Measurements from ENCODE around the gene CSNK1D.

Gene CSNK1D

GRCh38 chr17:82226809-82227628, 46.5 kb downstream of the CSNK1D start:
- DNase-seq: no peak

DNA sequence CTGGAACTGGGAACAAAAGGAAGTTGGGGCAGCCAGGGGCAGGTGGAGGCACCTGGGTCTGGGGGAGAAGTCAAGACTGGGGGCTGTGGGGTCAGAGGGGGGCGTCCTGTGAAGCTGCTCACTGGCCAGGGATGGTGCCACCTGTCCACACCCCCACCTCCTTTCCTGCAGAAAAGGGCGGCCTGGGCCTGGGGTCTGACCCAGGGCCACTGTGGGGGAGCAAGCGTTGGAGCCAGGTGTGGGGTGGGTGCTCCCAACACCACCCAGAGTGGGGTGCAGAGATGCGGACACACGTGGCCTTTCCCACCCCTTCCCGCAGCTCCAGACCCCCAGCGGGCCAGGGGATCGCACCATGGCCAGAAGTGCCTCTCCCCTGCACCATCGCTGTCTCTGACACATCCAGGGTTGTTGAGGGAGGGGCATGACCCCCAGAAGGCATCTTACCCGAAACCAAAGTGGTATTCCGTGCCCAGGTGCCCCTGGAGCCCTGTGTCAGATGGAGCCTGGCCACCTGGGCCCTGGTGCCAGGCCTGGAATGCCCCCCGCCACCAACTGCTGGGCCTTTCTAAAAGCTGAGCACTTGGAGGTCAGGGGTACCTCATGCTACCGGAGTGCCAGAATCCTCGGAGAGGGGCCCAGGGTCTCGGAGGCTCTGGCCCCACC, 47.2 kb downstream of the CSNK1D start:
- no peak for DNase-seq

GRCh38 chr17:82225368-82226029, 48.0 kb downstream of the CSNK1D start:
- no peak for DNase-seq

DNA sequence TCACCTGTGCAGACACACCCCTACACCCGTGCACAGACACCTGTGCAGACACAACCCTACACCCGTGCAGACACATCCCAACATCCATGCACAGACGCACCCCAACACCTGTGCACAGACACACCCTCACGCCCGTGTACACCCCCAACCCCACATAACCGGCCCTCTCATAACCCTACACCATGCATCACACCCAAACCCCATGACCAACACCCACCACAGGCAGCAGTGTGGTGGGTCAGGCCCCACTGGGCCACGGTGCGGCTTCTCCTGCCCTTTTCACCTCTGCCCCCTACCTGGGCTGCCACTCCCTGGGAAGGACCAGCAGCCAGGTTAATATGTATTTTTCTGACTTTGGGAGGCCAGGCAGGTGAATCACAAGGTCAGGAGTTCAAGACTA, 48.8 kb downstream of the CSNK1D start:
- no peak for DNase-seq

GRCh38 chr17:82223517-82223916, 50.0 kb downstream of the CSNK1D start:
- no peak for DNase-seq

GRCh38 chr17:82222816-82223215, 50.7 kb downstream of the CSNK1D start:
- no peak for DNase-seq

GRCh38 chr17:82221341-82221902, 52.1 kb downstream of the CSNK1D start:
- no peak for DNase-seq

GRCh38 chr17:82219753-82220709, 53.5 kb downstream of the CSNK1D start:
- no peak for DNase-seq

DNA sequence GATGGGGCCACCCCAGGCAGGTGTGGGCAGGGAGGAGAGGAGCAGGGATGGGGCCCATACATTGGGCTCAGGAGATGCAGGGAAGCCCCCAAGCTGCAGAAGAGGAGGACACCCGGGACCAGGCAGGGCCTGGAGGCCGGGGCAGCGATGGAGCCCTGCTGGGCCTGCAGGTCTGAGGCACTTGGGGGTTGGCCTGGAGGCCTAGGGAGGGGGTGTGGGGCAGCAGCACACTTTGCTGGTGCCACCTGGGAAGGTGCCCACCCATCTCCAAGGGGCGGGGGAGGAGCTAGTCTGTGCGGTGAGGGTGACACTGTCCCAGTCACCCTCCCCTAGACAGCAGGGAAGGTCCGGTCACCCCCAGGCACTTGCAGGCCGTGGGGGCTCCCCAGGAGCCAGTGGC, 54.4 kb downstream of the CSNK1D start:
- DNase-seq: no peak

- no peak for DNase-seq
Measured at GRCh38 chr17:82218349-82219075, 55.0 kb downstream of the CSNK1D start.

GRCh38 chr17:82217530-82218204, 55.8 kb downstream of the CSNK1D start:
- DNase-seq: no peak

DNA sequence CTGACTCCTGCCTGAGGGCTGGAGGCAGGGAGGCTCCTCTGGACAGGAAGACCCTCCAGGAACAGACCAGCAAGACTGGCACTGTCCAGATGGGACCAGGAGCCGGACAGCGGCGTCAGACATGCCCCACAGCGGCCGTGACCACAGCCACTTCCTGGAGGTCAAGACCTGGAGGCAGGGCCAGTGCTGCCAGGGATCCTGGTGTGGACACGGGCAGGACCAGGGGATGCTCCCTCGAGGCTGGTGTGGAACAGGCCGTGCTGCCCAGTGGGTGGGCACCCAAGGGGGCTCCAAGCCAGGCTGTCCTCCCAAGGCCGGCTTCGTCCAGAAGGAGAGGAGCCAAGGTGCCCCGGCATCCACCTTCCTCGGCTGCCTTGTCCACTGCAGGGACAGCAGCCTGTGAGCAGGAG, 56.4 kb downstream of the CSNK1D start:
- no peak for DNase-seq

DNA sequence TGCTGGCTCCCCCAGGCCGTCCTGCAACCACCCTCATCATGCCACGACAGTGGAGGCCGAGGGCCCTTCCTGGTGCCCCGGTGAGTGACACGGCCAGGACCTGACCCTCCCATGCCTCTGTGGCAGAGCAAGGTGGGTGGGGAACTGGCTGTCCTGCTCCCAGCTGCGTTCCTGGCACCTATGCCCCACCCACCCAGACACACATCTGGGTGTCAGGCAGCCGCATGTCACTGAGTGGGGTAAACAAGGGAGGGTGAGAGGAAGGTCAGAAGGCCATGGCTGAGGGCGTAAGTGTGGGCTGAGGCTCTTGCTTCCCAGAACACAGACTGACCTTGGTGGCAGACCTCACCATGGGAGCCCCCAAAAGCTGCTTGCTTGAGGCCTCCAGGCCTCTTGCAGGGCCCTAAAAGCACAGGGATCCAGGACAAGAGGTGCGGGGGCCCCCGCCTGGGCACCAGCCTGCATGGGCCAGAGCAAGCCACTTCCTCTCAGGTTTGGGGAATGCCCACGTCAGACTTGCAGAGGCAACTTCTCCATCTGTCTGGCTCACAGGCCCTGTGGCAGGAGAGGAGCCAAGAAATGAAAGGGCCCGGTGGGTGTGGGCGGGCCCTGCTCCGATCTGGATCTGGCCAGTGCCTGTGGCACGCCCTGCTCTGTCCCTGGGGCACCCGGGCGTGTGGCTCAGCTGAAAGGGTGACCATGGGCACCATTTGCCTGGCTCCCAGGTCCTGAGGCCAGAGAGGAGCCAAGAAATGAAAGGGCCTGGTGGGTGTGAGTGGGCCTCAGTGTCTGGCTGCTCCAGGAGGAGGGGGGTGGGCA, 57.0 kb downstream of the CSNK1D start:
- DNase-seq: peak; percentile 86 to 89

DNA sequence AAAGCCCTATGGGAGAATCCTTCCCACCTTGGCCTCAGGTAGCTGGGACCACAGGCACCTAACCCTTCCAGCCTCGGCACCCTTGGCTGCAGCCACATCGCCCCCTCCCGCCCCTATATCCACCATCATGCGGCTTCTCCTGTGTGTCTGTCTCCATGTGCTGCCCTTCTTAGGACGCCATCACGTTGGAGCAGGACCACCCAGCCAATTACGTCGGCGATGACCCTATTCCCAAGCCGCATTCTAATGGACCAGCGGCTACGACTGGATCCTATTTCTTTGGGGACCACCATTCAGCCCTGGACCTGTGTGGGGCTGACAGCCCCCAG, 57.6 kb downstream of the CSNK1D start:
- no peak for DNase-seq

GRCh38 chr17:82215095-82215971, 58.2 kb downstream of the CSNK1D start:
- DNase-seq: peak; percentile 87 to 88

GRCh38 chr17:82214012-82214628, 59.4 kb downstream of the CSNK1D start:
- no peak for DNase-seq

GRCh38 chr17:82213251-82214011, 60.1 kb downstream of the CSNK1D start:
- DNase-seq: peak in 1 of 2 experiments; percentile 37
